HUES64 (cell line): ENCODE results near the gene ODAD3.
"Not testable (repeated sequence)": the region's sequence is repeated elsewhere in the genome, so short reads cannot be mapped to it uniquely, and the experiment has no call there.

Experiments used
- H3K27ac ChIP-seq: 2 replicates; pipeline ENCODE4 v1.7.0; 2013; ENCODE audit warnings: low read depth, low read length, inconsistent platforms
- H3K27me3 ChIP-seq: 2 replicates; pipeline ENCODE4 v1.6.1; 2013; ENCODE audit warnings: mild to moderate bottlenecking, low read length; ENCODE audit not compliant: insufficient read depth
- H3K36me3 ChIP-seq: 2 replicates; pipeline ENCODE4 v1.6.1; 2013; ENCODE audit warnings: mild to moderate bottlenecking, low read length; ENCODE audit not compliant: insufficient read depth
- H3K4me1 ChIP-seq: 2 replicates; pipeline ENCODE4 v1.6.1; 2013; ENCODE audit warnings: mild to moderate bottlenecking, low read length, moderate library complexity; ENCODE audit not compliant: insufficient read depth
- H3K4me3 ChIP-seq: 2 replicates; pipeline ENCODE4 v1.5.1; 2013; ENCODE audit warnings: mild to moderate bottlenecking, low read length, moderate library complexity
- H3K9ac ChIP-seq: 2 replicates; pipeline ENCODE4 v1.6.1; 2013; ENCODE audit warnings: mild to moderate bottlenecking, low read depth, low read length
- H3K9me3 ChIP-seq: 2 replicates; pipeline ENCODE4 v1.6.1; 2013; ENCODE audit warnings: low read depth, low read length; ENCODE audit not compliant: insufficient read depth
- WGBS: fragments of 150-250, 120-280 bp; methylation state at CpG from one replicate; pipeline ENCODE4 v1.1.7; 2013; ENCODE audit warnings: missing lambda C conversion rate; 5-methylcytosine and 5-hydroxymethylcytosine counted together

Gene ODAD3

GRCh38 chr19:11457831-11458230 lies 22.9 kb upstream of the ODAD3 start:
- H3K4me3 ChIP-seq = no peak overlapping the region
- H3K9me3 ChIP-seq = no peaks in the 10 kb centered on the region
- peaks cover 4% of the 10 kb centered on the region; the same call in 1 of the 2 replicates for H3K4me1 ChIP-seq
- H3K27me3 ChIP-seq = no peaks in the 10 kb centered on the region
- no peaks in the 10 kb centered on the region for H3K36me3 ChIP-seq
- WGBS = 93% methylated on average over 20 of the region's 20 CpGs
- no peak overlapping the region for H3K27ac ChIP-seq
- no peak overlapping the region for H3K9ac ChIP-seq

DNA sequence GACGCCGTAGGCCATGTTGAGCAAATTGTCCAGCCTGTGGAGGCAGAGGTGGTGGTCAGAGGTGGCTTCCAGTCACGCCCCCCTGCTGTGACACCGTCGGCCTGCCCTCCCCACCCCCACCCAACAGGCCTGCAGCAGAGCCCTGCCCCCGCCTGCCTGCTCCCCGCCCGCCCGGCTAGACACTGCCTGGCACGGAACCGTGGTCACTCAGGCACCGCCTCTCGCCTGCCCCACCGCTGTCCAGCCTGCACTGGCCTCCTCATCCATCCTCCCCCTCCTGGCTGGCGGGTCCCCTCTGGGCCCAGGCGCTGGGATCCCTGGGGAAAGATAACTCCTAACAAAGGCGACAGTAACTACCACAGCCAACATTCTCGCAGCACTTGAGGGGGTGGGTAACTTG lies 22.2 kb upstream of the ODAD3 start:
- Histone ChIP-seq H3K36me3 (no peaks in the 10 kb centered on the region), H3K27ac (no peak overlapping the region), H3K9me3 (no peaks in the 10 kb centered on the region), H3K4me3 (no peak overlapping the region), H3K9ac (no peak overlapping the region), H3K27me3 (no peaks in the 10 kb centered on the region), H3K4me1 (peaks cover 10% of the 10 kb centered on the region)
- WGBS = 31% methylated on average over 18 of the region's 18 CpGs

GRCh38 chr19:11456659-11457058 lies 21.7 kb upstream of the ODAD3 start:
- Histone ChIP-seq H3K9me3 (no peaks in the 10 kb centered on the region), H3K4me1 (peaks cover 14% of the 10 kb centered on the region), H3K9ac (no peak overlapping the region), H3K36me3 (no peaks in the 10 kb centered on the region), H3K4me3 (no peak overlapping the region), H3K27me3 (no peaks in the 10 kb centered on the region), H3K27ac (no peak overlapping the region)
- 89% methylated on average over 7 of the region's 7 CpGs for WGBS

GRCh38 chr19:11455233-11455554 lies 20.3 kb upstream of the ODAD3 start:
- 97% methylated on average over 9 of the region's 9 CpGs for WGBS
- not testable (repeated sequence) for H3K27me3 ChIP-seq

GRCh38 chr19:11453468-11454341 lies 18.8 kb upstream of the ODAD3 start:
- no peak overlapping the region for H3K9ac ChIP-seq
- no peak overlapping the region for H3K4me3 ChIP-seq
- peaks cover 17% of the 10 kb centered on the region for H3K4me1 ChIP-seq

More at GRCh38 chr19:11455233-11455554, 20.3 kb upstream of the ODAD3 start:
- H3K9me3 ChIP-seq, H3K4me3 ChIP-seq, H3K27ac ChIP-seq, H3K36me3 ChIP-seq, H3K9ac ChIP-seq: not testable (repeated sequence)
- peaks cover 17% of the 10 kb centered on the region for H3K4me1 ChIP-seq

DNA sequence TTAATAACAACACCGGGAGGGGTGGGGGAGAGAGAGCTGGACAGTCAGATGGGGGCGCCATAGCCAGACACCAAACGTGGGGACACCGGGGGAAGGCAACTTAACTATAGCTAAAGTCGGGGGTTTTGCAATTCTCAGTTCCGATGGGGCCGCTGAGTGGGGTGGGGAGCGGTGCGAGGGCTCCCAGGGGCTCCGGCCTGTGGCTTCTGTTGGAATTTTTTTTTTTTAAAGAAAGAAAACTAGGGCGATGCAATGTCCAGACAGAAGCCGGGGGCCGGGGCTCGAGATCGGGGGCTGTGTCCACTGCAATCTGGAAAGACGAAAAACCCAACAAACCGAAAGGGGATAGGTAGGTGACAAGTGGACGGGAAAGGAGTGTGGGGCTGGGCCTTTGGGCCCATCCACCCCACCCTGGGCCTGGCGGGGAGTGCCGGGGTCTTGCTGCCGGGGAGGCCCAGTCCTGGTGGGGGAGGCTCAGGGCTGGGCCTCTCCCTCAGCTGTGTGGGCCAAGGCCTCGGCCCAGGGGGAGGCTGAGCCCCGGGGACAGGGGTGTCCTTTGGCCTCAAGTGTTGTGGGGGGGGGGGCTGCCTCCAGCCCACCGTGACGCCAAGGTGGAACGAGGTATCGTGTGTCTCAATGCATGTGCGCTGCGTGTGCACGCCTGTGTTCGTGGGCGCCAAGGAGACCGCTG lies 17.8 kb upstream of the ODAD3 start:
- H3K27ac ChIP-seq = 0 out of 2 replicates have a peak overlapping the region, but pooled peaks have one; percentile 8
- no peak overlapping the region for H3K4me3 ChIP-seq
- H3K4me1 ChIP-seq = peaks cover 17% of the 10 kb centered on the region
- H3K36me3 ChIP-seq = peaks cover 29% of the 10 kb centered on the region
- H3K9ac ChIP-seq = no peak overlapping the region
- H3K27me3 ChIP-seq = no peaks in the 10 kb centered on the region
- WGBS = 84% methylated on average over 33 of the region's 33 CpGs
- H3K9me3 ChIP-seq = no peaks in the 10 kb centered on the region

More at GRCh38 chr19:11453468-11454341, 18.8 kb upstream of the ODAD3 start:
- Histone ChIP-seq H3K27me3 (no peaks in the 10 kb centered on the region), H3K9me3 (no peaks in the 10 kb centered on the region), H3K36me3 (peaks cover 19% of the 10 kb centered on the region), H3K27ac (no peak overlapping the region)
- whole genome bisulfite sequencing = 80% methylated on average over 22 of the region's 27 CpGs

DNA sequence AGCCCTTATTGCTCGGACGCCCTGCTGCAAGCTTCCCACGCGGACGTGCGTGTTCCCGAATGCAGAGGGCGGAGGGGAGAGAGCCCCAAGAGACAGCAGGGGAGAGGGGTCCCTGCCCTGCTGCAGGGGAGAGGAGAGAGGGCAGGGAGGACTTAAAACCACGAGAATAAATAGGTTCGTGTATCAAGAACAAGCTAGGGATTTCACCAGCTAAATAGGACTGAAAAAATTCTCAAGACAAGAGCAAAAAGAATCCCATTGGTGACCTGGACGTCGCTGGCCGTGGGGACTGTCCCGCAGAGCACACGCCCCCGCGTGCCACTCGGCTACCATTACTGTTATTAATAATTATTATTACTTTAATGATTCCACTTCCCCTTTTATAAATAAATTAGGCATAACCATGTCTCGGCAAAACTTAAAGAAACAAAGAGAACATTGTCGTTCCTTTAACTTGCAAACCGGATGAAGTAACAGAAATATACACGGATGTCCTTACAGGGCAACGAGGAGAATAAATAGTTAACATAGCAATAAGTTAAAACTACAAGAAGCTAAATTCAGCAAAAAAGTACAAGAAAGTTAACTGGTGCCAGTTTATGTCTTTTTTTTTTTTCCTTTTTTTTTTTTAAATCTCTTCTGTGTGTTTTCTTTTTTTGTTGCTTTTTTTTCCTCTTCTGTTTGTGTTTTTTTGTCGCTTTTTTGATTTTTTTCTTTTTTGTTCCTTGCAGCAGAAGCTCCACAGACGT lies 17.1 kb upstream of the ODAD3 start:
- Histone ChIP-seq H3K27ac (no peak overlapping the region), H3K9ac (no peak overlapping the region), H3K4me3 (no peak overlapping the region), H3K36me3 (peaks cover 36% of the 10 kb centered on the region), H3K27me3 (no peaks in the 10 kb centered on the region), H3K9me3 (no peaks in the 10 kb centered on the region), H3K4me1 (peaks cover 13% of the 10 kb centered on the region)
- 44% methylated on average over 20 of the region's 25 CpGs for WGBS

DNA sequence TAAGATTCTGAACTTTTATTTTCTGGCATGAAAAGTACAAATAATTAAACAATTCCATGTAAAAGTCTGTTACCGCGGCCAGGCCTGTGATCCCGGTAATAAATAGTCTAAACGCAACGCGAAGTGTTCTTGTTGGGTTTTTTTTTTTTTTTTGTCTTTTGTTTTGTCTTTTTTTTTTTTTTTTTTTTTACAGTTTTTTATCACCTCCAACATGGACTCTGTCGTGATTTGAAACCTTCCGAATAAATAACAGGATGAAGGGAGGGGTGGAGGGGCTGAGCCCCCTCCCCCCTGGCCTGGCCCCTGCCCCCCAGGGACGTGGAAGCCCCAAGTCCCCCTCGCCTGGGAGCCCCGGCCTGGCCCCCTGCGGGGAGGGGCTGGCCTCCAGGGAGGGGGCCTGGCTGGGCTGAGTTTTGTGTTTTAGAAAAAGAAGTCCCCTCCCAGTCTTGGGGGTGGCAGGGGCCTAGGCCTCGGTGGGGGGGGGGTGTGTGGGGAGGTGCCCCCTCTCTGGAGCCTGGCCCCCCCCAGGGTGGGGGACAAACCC lies 16.5 kb upstream of the ODAD3 start:
- Histone ChIP-seq H3K9ac (no peak overlapping the region), H3K9me3 (no peaks in the 10 kb centered on the region), H3K4me3 (no peak overlapping the region), H3K27ac (peak overlapping the region; percentile 55; the same call in 1 of the 2 replicates), H3K4me1 (peaks cover 13% of the 10 kb centered on the region), H3K36me3 (peaks cover 42% of the 10 kb centered on the region), H3K27me3 (no peaks in the 10 kb centered on the region)
- WGBS = no CpG with 5 or more reads among the region's 13 CpGs

DNA sequence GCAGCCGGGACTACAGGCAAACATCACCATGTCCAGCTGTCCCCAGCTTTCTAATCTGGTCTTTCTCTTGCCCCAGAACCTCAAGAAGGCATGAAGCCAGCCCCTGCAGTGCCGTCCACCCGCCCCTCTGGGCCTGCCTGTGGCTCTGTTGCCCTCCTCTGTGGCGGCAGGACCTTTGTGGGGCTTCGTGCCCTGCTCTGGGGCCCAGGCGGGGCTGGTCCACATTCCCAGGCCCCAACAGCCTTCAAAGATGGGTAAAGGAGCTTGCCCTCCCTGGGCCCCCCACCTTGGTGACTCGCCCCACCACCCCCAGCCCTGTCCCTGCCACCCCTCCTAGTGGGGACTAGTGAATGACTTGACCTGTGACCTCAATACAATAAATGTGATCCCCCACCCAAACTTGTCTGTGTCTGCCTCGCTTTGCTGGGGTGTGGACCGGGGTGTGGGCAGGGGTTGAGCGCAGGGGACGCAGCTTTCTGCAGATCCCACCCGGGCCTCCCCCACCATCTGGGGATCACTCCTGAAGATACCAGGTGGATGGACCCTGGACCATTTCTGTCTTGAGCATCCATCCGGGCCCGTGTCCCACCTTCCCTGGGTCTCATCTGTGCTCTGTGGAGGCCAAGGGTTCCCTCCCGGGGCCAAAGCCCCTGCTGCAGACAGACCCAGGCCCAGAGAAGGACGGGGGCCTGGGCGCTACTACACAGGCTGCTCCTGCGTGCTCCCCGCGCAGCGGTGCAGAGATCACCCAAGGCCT lies 15.8 kb upstream of the ODAD3 start:
- no peaks in the 10 kb centered on the region for H3K27me3 ChIP-seq
- no peak overlapping the region for H3K4me3 ChIP-seq
- WGBS = 91% methylated on average over 20 of the region's 21 CpGs
- peak overlapping the region; percentile 55; the same call in 1 of the 2 replicates for H3K27ac ChIP-seq
- peaks cover 13% of the 10 kb centered on the region for H3K4me1 ChIP-seq
- no peaks in the 10 kb centered on the region for H3K9me3 ChIP-seq
- peaks cover 46% of the 10 kb centered on the region for H3K36me3 ChIP-seq
- no peak overlapping the region for H3K9ac ChIP-seq

GRCh38 chr19:11448923-11449554 lies 14.1 kb upstream of the ODAD3 start:
- Histone ChIP-seq H3K4me1 (peaks cover 13% of the 10 kb centered on the region), H3K36me3 (peaks cover 63% of the 10 kb centered on the region), H3K27me3 (no peaks in the 10 kb centered on the region), H3K9me3 (no peaks in the 10 kb centered on the region), H3K9ac (no peak overlapping the region), H3K4me3 (no peak overlapping the region), H3K27ac (no peak overlapping the region)
- 96% methylated on average over 31 of the region's 31 CpGs for WGBS
